NCI-H1048 (cell line): Measurements from ENCODE around the gene TRIM37.
"Not testable (repeated sequence)": the region's sequence is repeated elsewhere in the genome, so short reads cannot be mapped to it uniquely, and the experiment has no call there.

Source experiments
- DNase-seq: peaks from one replicate; lab custom pipeline; 2025; lab: John Stamatoyannopoulos, UW

Gene TRIM37

GRCh38 chr17:59108400-59109102 is 1.9 kb upstream of the TRIM37 start:
- no peak for DNase-seq

GRCh38 chr17:59107306-59107670 is 608 bp upstream of the TRIM37 start:
- DNase-seq: no peak

- no peak for DNase-seq
These were observed 723 bp downstream of the TRIM37 start for GRCh38 chr17:59105852-59106462.

GRCh38 chr17:59101178-59101577 is 5.5 kb downstream of the TRIM37 start:
- no peak for DNase-seq

- no peak for DNase-seq
These were observed 8.8 kb downstream of the TRIM37 start for GRCh38 chr17:59097876-59098275.

GRCh38 chr17:59094861-59095530 is 11.7 kb downstream of the TRIM37 start:
- DNase-seq: no peak

GRCh38 chr17:59093702-59094231 is 12.9 kb downstream of the TRIM37 start:
- no peak for DNase-seq

- no peak for DNase-seq
These were observed 13.5 kb downstream of the TRIM37 start for GRCh38 chr17:59093145-59093701.

- DNase-seq: not testable (repeated sequence)
These were observed 16.1 kb downstream of the TRIM37 start for GRCh38 chr17:59090593-59090992.

- DNase-seq: no peak
These were observed 22.5 kb downstream of the TRIM37 start for GRCh38 chr17:59084154-59084553.

GRCh38 chr17:59074494-59074893 is 32.2 kb downstream of the TRIM37 start:
- no peak for DNase-seq

GRCh38 chr17:59073972-59074371 is 32.7 kb downstream of the TRIM37 start:
- DNase-seq: no peak

GRCh38 chr17:59069856-59070255 is 36.8 kb downstream of the TRIM37 start:
- no peak for DNase-seq

- no peak for DNase-seq
These were observed 38.9 kb downstream of the TRIM37 start for GRCh38 chr17:59067756-59068155.

GRCh38 chr17:59067340-59067739 is 39.3 kb downstream of the TRIM37 start:
- no peak for DNase-seq

- DNase-seq: no peak
These were observed 44.2 kb downstream of the TRIM37 start for GRCh38 chr17:59062509-59062908.

GRCh38 chr17:59056857-59057256 is 49.8 kb downstream of the TRIM37 start:
- no peak for DNase-seq

GRCh38 chr17:59049798-59050197 is 56.9 kb downstream of the TRIM37 start:
- DNase-seq: no peak

- DNase-seq: no peak
These were observed 59.1 kb downstream of the TRIM37 start for GRCh38 chr17:59047616-59048015.

GRCh38 chr17:59046192-59046591 is 60.5 kb downstream of the TRIM37 start:
- no peak for DNase-seq

GRCh38 chr17:59038734-59039133 is 67.9 kb downstream of the TRIM37 start:
- DNase-seq: no peak

GRCh38 chr17:59037960-59038359 is 68.7 kb downstream of the TRIM37 start:
- DNase-seq: no peak

- no peak for DNase-seq
These were observed 75.9 kb downstream of the TRIM37 start for GRCh38 chr17:59030811-59031210.
